SK-N-SH (cell line): Measurements from ENCODE around the gene TEP1. TPM values are rescaled to one million over a fixed set of nuclear protein-coding genes. Genes with fewer than 3 reads are reported as not detected.

Experiments used
- CTCF ChIA-PET: fragments of 300-600, 350-600 bp; formaldehyde crosslinking; extraction: SDS; loops from one replicate; lab custom pipeline; 2021; lab: Yijun Ruan, JAX
- POLR2A ChIA-PET: fragments of 350-600 bp; sonication (Branson Sonifier 250); formaldehyde crosslinking; extraction: SDS; loops from one replicate; lab custom pipeline; 2020; ENCODE audit warnings: antibody characterized with exemption, inconsistent platforms; lab: Yijun Ruan, JAX
- DNase-seq: peaks from one replicate; pipeline ENCODE4 v3.0.0; 2012
- H2AFZ ChIP-seq: fragments of 200-600 bp; sonication (generic); 2 replicates; pipeline ENCODE4 v1.8.1; 2016; ENCODE audit warnings: antibody characterized with exemption, mild to moderate bottlenecking, low read depth
- H3F3A ChIP-seq: fragments of 200-600 bp; sonication (generic); replicated peaks from 2 replicates; pipeline ENCODE3; 2016; ENCODE audit warnings: antibody characterized with exemption, mild to moderate bottlenecking; ENCODE audit not compliant: insufficient read depth
- H3K27ac ChIP-seq, 2 experiments: fragments of 200-500 bp in 1 of 2; fragments of 200-600 bp in 1 of 2; sonication (Bioruptor generic) in 1 of 2; sonication (generic), shearing (Covaris generic) in 1 of 2; 2 replicates each; pipeline versions ENCODE4 v1.5.1 to v1.6.1; 2014 to 2016; ENCODE audit warnings: low read depth in 2 of 2, inconsistent platforms in 1 of 2, low read length in 1 of 2, mild to moderate bottlenecking in 1 of 2, mixed read lengths in 1 of 2
- H3K27me3 ChIP-seq: fragments of 200-600 bp; sonication (generic), shearing (Covaris generic); 2 replicates; pipeline ENCODE4 v1.6.1; 2016; ENCODE audit warnings: mixed run types; ENCODE audit not compliant: insufficient read depth
- H3K36me3 ChIP-seq, 2 experiments: fragments of 200-500 bp in 1 of 2; fragments of 200-600 bp in 1 of 2; sonication (Bioruptor generic) in 1 of 2; sonication (generic) in 1 of 2; replicated peaks in 1 of 2; 2 replicates each; pipeline versions ENCODE3 to v1.5.1; 2014 to 2016; ENCODE audit warnings: low read length in 1 of 2, mild to moderate bottlenecking in 1 of 2; ENCODE audit not compliant: insufficient read depth in 2 of 2, control insufficient read depth in 1 of 2
- H3K4me1 ChIP-seq, 2 experiments: fragments of 200-500 bp in 1 of 2; fragments of 200-600 bp in 1 of 2; sonication (Bioruptor generic) in 1 of 2; sonication (generic), shearing (Covaris generic) in 1 of 2; 2 replicates each; pipeline versions ENCODE4 v1.5.1 to v1.6.1; 2014 to 2016; ENCODE audit warnings: low read depth in 1 of 2, low read length in 1 of 2, mixed run types in 1 of 2; ENCODE audit not compliant: insufficient read depth in 2 of 2, control insufficient read depth in 1 of 2
- H3K4me2 ChIP-seq: fragments of 200-600 bp; sonication (generic), shearing (Covaris generic); 2 replicates; pipeline ENCODE4 v1.6.1; 2017; ENCODE audit warnings: mixed run types
- H3K4me3 ChIP-seq, 2 experiments: fragments of 200-500 bp in 1 of 2; fragments of 200-600 bp in 1 of 2; sonication (Bioruptor generic) in 1 of 2; sonication (generic), shearing (Covaris generic) in 1 of 2; 2 replicates each; pipeline versions ENCODE4 v1.5.1 to v1.8.1; 2014 to 2016; ENCODE audit warnings: low read depth in 2 of 2, inconsistent platforms in 1 of 2, low read length in 1 of 2, mild to moderate bottlenecking in 1 of 2, mixed read lengths in 1 of 2, moderate library complexity in 1 of 2
- H3K79me2 ChIP-seq: fragments of 200-600 bp; sonication (generic); 2 replicates; pipeline ENCODE4 v1.8.1; 2017; ENCODE audit warnings: mild to moderate bottlenecking; ENCODE audit not compliant: insufficient read depth
- H3K9ac ChIP-seq: fragments of 200-600 bp; sonication (generic); 2 replicates; pipeline ENCODE4 v1.6.1; 2017; ENCODE audit warnings: mixed run types
- H3K9me2 ChIP-seq: fragments of 200-600 bp; sonication (generic); 2 replicates; pipeline ENCODE4 v1.6.1; 2017; ENCODE audit warnings: mixed run types
- H3K9me3 ChIP-seq: fragments of 200-600 bp; sonication (generic); 2 replicates; pipeline ENCODE4 v1.6.1; 2017; ENCODE audit warnings: mixed run types, mild to moderate bottlenecking, moderate library complexity
- H4K20me1 ChIP-seq: fragments of 200-600 bp; sonication (generic); 2 replicates; pipeline ENCODE4 v1.6.1; 2017; ENCODE audit warnings: mild to moderate bottlenecking, mixed run types; ENCODE audit not compliant: insufficient read depth
- CHD2 ChIP-seq: fragments of 150-350 bp; IDR thresholded peaks from 2 replicates; pipeline ENCODE4 v1.6.1; 2018; ENCODE audit warnings: low read length; ENCODE audit not compliant: partially characterized antibody
- CTCF ChIP-seq: fragments of 200-600 bp; sonication (generic); IDR thresholded peaks from 2 replicates; pipeline ENCODE4 v1.6.1; 2017; ENCODE audit warnings: antibody characterized with exemption, mild to moderate bottlenecking, moderate library complexity
- ELF1 ChIP-seq: IDR thresholded peaks from 2 replicates; pipeline ENCODE4 v1.4.0; 2012
- EP300 ChIP-seq, 2 experiments: IDR thresholded peaks; 2 replicates each; pipeline versions ENCODE4 v1.4.0 to v1.6.1; 2012; ENCODE audit warnings: borderline replicate concordance in 1 of 2, low read depth in 1 of 2, low read length in 1 of 2
- FOSL2 ChIP-seq: IDR thresholded peaks from 2 replicates; pipeline ENCODE4 v1.4.0; 2012; ENCODE audit warnings: low read depth, mild to moderate bottlenecking, moderate library complexity, borderline replicate concordance
- FOXJ3 ChIP-seq: sonication (generic); formaldehyde crosslinking; IDR thresholded peaks from 2 replicates; pipeline ENCODE4 v1.5.1; 2020; ENCODE audit warnings: mild to moderate bottlenecking, missing genetic modification reagents
- FOXM1 ChIP-seq: IDR thresholded peaks from 2 replicates; pipeline ENCODE4 v1.4.0; 2012; ENCODE audit warnings: low read depth, mild to moderate bottlenecking
- GABPA ChIP-seq: IDR thresholded peaks from 2 replicates; pipeline ENCODE4 v1.4.0; 2012; ENCODE audit warnings: low read depth, mild to moderate bottlenecking
- JUND ChIP-seq: IDR thresholded peaks from 2 replicates; pipeline ENCODE4 v1.4.0; 2012
- MAX ChIP-seq: IDR thresholded peaks from 2 replicates; pipeline ENCODE4 v1.4.0; 2012; ENCODE audit warnings: low read depth
- MXI1 ChIP-seq: IDR thresholded peaks from 2 replicates; pipeline ENCODE4 v1.6.1; 2012; ENCODE audit warnings: mild to moderate bottlenecking, low read depth, low read length, improper control_type of control experiment
- RCOR1 ChIP-seq: fragments of 150-350 bp; IDR thresholded peaks from 2 replicates; pipeline ENCODE4 v1.6.1; 2017; ENCODE audit warnings: antibody characterized with exemption, low read length
- RFX5 ChIP-seq: IDR thresholded peaks from 2 replicates; pipeline ENCODE4 v1.6.1; 2012; ENCODE audit warnings: mild to moderate bottlenecking, improper control_type of control experiment, low read length
- TEAD4 ChIP-seq: IDR thresholded peaks from 2 replicates; pipeline ENCODE4 v1.4.0; 2012; ENCODE audit warnings: mild to moderate bottlenecking, borderline replicate concordance; ENCODE audit not compliant: insufficient read depth
- USF2 ChIP-seq: fragments of 150-350 bp; IDR thresholded peaks from 2 replicates; pipeline ENCODE4 v1.6.1; 2017; ENCODE audit warnings: antibody characterized with exemption, low read length, low read depth, borderline replicate concordance
- YY1 ChIP-seq: IDR thresholded peaks from 2 replicates; pipeline ENCODE4 v1.4.0; 2012; ENCODE audit warnings: low read depth, mild to moderate bottlenecking
- WGBS: methylation state at CpG from one replicate; pipeline ENCODE4 v1.1.6; 2017; ENCODE audit warnings: low lambda C conversion rate; 5-methylcytosine and 5-hydroxymethylcytosine counted together
- polyA plus RNA-seq, 3 experiments: library from polyadenylated mRNA; depleted of rRNA; stranded (reverse); fragments of >200 nt; gene quantifications; 2 replicates each; pipeline ENCODE4 v1.2.3, GENCODE V29; 2012
- TF ChIP-seq, protein P1 (sequence below): IDR thresholded peaks from 2 replicates; pipeline ENCODE4 v1.6.1; 2012; ENCODE audit warnings: mild to moderate bottlenecking, low read depth, low read length, moderate library complexity

TEP1 gene
- polyA plus RNA-seq, 1 of the 3 experiments (the other 2 are of a cell fraction), result 12.1 TPM

GRCh38 chr14:20419419-20419818 lies 6.1 kb upstream of the TEP1 start:
- H3F3A ChIP-seq, result no peaks in the 10 kb centered on the region
- H3K9me3 ChIP-seq, result no peaks in the 10 kb centered on the region
- H3K36me3 ChIP-seq, result no peaks in the 10 kb centered on the region
- H3K9me2 ChIP-seq, result no peaks in the 10 kb centered on the region
- ChIA-PET POLR2A (no interaction called here), CTCF (no interaction called here)
- H2AFZ ChIP-seq, result no peak overlapping the region
- H3K27ac ChIP-seq, result no peak overlapping the region
- TF ChIP-seq JUND (no peak), FOSL2 (no peak), YY1 (no peak), FOXJ3 (no peak), CHD2 (no peak), GABPA (no peak), MAX (no peak), EP300 (IDR thresholded peaks at IDR 0.05; ENCODE audit: borderline replicate concordance in 1 of 2, low read depth in 1 of 2, low read length in 1 of 2) (no peak), USF2 (no peak), CTCF (no peak), MXI1 (no peak), ELF1 (no peak), RCOR1 (no peak), FOXM1 (no peak), TEAD4 (no peak), RFX5 (no peak)
- TF ChIP-seq, protein P1, sequence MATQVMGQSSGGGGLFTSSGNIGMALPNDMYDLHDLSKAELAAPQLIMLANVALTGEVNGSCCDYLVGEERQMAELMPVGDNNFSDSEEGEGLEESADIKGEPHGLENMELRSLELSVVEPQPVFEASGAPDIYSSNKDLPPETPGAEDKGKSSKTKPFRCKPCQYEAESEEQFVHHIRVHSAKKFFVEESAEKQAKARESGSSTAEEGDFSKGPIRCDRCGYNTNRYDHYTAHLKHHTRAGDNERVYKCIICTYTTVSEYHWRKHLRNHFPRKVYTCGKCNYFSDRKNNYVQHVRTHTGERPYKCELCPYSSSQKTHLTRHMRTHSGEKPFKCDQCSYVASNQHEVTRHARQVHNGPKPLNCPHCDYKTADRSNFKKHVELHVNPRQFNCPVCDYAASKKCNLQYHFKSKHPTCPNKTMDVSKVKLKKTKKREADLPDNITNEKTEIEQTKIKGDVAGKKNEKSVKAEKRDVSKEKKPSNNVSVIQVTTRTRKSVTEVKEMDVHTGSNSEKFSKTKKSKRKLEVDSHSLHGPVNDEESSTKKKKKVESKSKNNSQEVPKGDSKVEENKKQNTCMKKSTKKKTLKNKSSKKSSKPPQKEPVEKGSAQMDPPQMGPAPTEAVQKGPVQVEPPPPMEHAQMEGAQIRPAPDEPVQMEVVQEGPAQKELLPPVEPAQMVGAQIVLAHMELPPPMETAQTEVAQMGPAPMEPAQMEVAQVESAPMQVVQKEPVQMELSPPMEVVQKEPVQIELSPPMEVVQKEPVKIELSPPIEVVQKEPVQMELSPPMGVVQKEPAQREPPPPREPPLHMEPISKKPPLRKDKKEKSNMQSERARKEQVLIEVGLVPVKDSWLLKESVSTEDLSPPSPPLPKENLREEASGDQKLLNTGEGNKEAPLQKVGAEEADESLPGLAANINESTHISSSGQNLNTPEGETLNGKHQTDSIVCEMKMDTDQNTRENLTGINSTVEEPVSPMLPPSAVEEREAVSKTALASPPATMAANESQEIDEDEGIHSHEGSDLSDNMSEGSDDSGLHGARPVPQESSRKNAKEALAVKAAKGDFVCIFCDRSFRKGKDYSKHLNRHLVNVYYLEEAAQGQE, result no peak
- DNase-seq, result no peak
- no peak overlapping the region for H3K4me2 ChIP-seq
- H3K9ac ChIP-seq, result no peak overlapping the region
- no peaks in the 10 kb centered on the region for H3K4me1 ChIP-seq
- no peak overlapping the region for H3K4me3 ChIP-seq
- no peaks in the 10 kb centered on the region for H3K79me2 ChIP-seq
- no peaks in the 10 kb centered on the region for H4K20me1 ChIP-seq
- WGBS, result no CpG with 5 or more reads among the region's 1 CpG
- no peaks in the 10 kb centered on the region; the same call in 1 of the 2 replicates for H3K27me3 ChIP-seq
